Stimulated activated CD8-positive, alpha-beta memory T cell treated with anti-CD3 and anti-CD28 coated beads, Interleukin-2, amount 100 ng/mL, for 48 hours (primary cell): ENCODE results near the gene BCOR.

ENCODE experiments used
- DNase-seq, 2 donors: peaks; one replicate each; pipeline ENCODE4 v3.0.0-alpha.2; 2020; ENCODE audit warnings: low read depth in 2 of 2

The BCOR gene

GRCh38 chrX:40019541-40019940 is 78.2 kb downstream of the BCOR start:
- no peak for DNase-seq

GRCh38 chrX:40018041-40018440 is 79.7 kb downstream of the BCOR start:
- no peak for DNase-seq

- DNase-seq, result no peak
These were observed 81.0 kb downstream of the BCOR start for GRCh38 chrX:40016749-40017148.

- no peak for DNase-seq
These were observed 82.1 kb downstream of the BCOR start for GRCh38 chrX:40015693-40016092.

- DNase-seq, result no peak
These were observed 84.2 kb downstream of the BCOR start for GRCh38 chrX:40013266-40014195.

GRCh38 chrX:40012868-40013265 is 84.9 kb downstream of the BCOR start:
- DNase-seq, result no peak

- no peak for DNase-seq
These were observed 85.5 kb downstream of the BCOR start for GRCh38 chrX:40012039-40012867.

- no peak for DNase-seq
These were observed 86.3 kb downstream of the BCOR start for GRCh38 chrX:40011322-40012038.

GRCh38 chrX:40010550-40011321 is 87.0 kb downstream of the BCOR start:
- no peak for DNase-seq

- no peak for DNase-seq
These were observed 87.9 kb downstream of the BCOR start for GRCh38 chrX:40009890-40010289.

- DNase-seq, result no peak
These were observed 88.3 kb downstream of the BCOR start for GRCh38 chrX:40009462-40009851.

GRCh38 chrX:40008791-40009461 is 88.8 kb downstream of the BCOR start:
- DNase-seq, result no peak

GRCh38 chrX:40007756-40008705 is 89.7 kb downstream of the BCOR start:
- no peak for DNase-seq

- no peak for DNase-seq
These were observed 90.5 kb downstream of the BCOR start for GRCh38 chrX:40007131-40007755.

- no peak for DNase-seq
These were observed 91.4 kb downstream of the BCOR start for GRCh38 chrX:40006106-40007017.

- DNase-seq, result no peak
These were observed 92.3 kb downstream of the BCOR start for GRCh38 chrX:40005292-40006011.

- DNase-seq, result no peak
These were observed 92.9 kb downstream of the BCOR start for GRCh38 chrX:40004921-40005291.

GRCh38 chrX:40004246-40004535 is 93.6 kb downstream of the BCOR start:
- no peak for DNase-seq
